ENCODE results near the gene CDC16. TPM values are rescaled to one million over a fixed set of nuclear protein-coding genes. Genes with fewer than 3 reads are reported as not detected.
A peak's percentile ranks its signal among the peaks of the same experiment; 100 is the strongest.

The CDC16 gene
- polyA plus RNA-seq, 1 experiment: 112 TPM

GRCh38 chr13:114199954-114200353 lies 34.7 kb upstream of the CDC16 start:
- Histone ChIP-seq H3K27ac (ENCODE audit: low read depth, low read length) (no peak overlapping the region), H3K9me3 (ENCODE audit: control insufficient read depth, insufficient read depth, low read length) (peaks cover 15% of the 10 kb centered on the region; the same call in 1 of the 2 replicates), H3K4me3 (ENCODE audit: low read depth, low read length) (peak overlapping the region; percentile 33), H3K27me3 (ENCODE audit: control insufficient read depth, insufficient read depth, low read length) (peaks cover 35% of the 10 kb centered on the region)
- TF ChIP-seq, protein P1, sequence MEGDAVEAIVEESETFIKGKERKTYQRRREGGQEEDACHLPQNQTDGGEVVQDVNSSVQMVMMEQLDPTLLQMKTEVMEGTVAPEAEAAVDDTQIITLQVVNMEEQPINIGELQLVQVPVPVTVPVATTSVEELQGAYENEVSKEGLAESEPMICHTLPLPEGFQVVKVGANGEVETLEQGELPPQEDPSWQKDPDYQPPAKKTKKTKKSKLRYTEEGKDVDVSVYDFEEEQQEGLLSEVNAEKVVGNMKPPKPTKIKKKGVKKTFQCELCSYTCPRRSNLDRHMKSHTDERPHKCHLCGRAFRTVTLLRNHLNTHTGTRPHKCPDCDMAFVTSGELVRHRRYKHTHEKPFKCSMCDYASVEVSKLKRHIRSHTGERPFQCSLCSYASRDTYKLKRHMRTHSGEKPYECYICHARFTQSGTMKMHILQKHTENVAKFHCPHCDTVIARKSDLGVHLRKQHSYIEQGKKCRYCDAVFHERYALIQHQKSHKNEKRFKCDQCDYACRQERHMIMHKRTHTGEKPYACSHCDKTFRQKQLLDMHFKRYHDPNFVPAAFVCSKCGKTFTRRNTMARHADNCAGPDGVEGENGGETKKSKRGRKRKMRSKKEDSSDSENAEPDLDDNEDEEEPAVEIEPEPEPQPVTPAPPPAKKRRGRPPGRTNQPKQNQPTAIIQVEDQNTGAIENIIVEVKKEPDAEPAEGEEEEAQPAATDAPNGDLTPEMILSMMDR (IDR thresholded peaks at IDR 0.05; ENCODE audit: low read depth, low read length): no peak
- ChIA-PET CTCF (no interaction called here), POLR2A (no interaction called here)
- no peak for DNase-seq (ENCODE audit: low read depth, low spot score)

GRCh38 chr13:114200399-114200911 lies 34.2 kb upstream of the CDC16 start:
- Histone ChIP-seq H3K9me3 (ENCODE audit: control insufficient read depth, insufficient read depth, low read length) (peaks cover 15% of the 10 kb centered on the region; the same call in 1 of the 2 replicates), H3K27me3 (ENCODE audit: control insufficient read depth, insufficient read depth, low read length) (peaks cover 35% of the 10 kb centered on the region), H3K4me3 (ENCODE audit: low read depth, low read length) (peak overlapping the region; percentile 33), H3K27ac (ENCODE audit: low read depth, low read length) (no peak overlapping the region)
- DNase-seq (ENCODE audit: low read depth, low spot score): no peak
- TF ChIP-seq, protein P1 (IDR thresholded peaks at IDR 0.05; ENCODE audit: low read depth, low read length): no peak
- ChIA-PET CTCF (no interaction called here), POLR2A (no interaction called here)

GRCh38 chr13:114202581-114202980 lies 32.1 kb upstream of the CDC16 start:
- CTCF ChIA-PET: no interaction called here
- Histone ChIP-seq H3K27me3 (ENCODE audit: control insufficient read depth, insufficient read depth, low read length) (peaks cover 30% of the 10 kb centered on the region), H3K4me3 (ENCODE audit: low read depth, low read length) (no peak overlapping the region), H3K9me3 (ENCODE audit: control insufficient read depth, insufficient read depth, low read length) (peaks cover 24% of the 10 kb centered on the region), H3K27ac (ENCODE audit: low read depth, low read length) (no peak overlapping the region)
- TF ChIP-seq, protein P1 (IDR thresholded peaks at IDR 0.05; ENCODE audit: low read depth, low read length): no peak
- POLR2A ChIA-PET: no interaction called here
- DNase-seq (ENCODE audit: low read depth, low spot score): no peak

DNA sequence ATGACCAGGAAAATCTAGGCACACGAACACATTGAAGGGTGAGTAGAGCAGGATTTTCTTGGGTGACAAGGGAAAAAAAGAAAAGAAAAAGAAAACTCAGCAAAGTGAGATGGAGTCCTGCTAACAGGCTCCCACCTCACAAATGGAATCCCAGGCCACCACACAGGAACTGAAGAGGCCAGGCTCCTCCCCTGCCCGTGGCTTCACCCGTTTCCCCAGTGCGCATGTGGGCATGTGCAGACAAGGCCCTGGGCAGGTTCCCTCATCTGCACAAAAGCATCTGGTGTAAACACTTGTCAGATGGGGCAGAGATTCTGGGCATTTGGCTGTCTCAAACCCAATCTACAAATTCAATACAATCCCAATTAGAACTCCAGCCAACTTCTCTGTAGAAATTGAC lies 31.2 kb upstream of the CDC16 start:
- no peak overlapping the region for H3K27ac ChIP-seq (ENCODE audit: low read depth, low read length)
- TF ChIP-seq, protein P1 (IDR thresholded peaks at IDR 0.05; ENCODE audit: low read depth, low read length): no peak
- CTCF ChIA-PET: no interaction called here
- no peak overlapping the region for H3K4me3 ChIP-seq (ENCODE audit: low read depth, low read length)
- POLR2A ChIA-PET: no interaction called here
- H3K9me3 ChIP-seq (ENCODE audit: control insufficient read depth, insufficient read depth, low read length): peaks cover 25% of the 10 kb centered on the region
- DNase-seq (ENCODE audit: low read depth, low spot score): no peak
- H3K27me3 ChIP-seq (ENCODE audit: control insufficient read depth, insufficient read depth, low read length): peaks cover 25% of the 10 kb centered on the region

GRCh38 chr13:114204894-114205293 lies 29.8 kb upstream of the CDC16 start:
- no peak for DNase-seq (ENCODE audit: low read depth, low spot score)
- H3K4me3 ChIP-seq (ENCODE audit: low read depth, low read length): no peak overlapping the region
- peaks cover 16% of the 10 kb centered on the region for H3K9me3 ChIP-seq (ENCODE audit: control insufficient read depth, insufficient read depth, low read length)
- H3K27ac ChIP-seq (ENCODE audit: low read depth, low read length): no peak overlapping the region
- peaks cover 25% of the 10 kb centered on the region for H3K27me3 ChIP-seq (ENCODE audit: control insufficient read depth, insufficient read depth, low read length)
- ChIA-PET POLR2A (no interaction called here), CTCF (no interaction called here)
- TF ChIP-seq, protein P1 (IDR thresholded peaks at IDR 0.05; ENCODE audit: low read depth, low read length): no peak

Measured in AG04450 (cell line).